NB4 (cell line): Measurements from ENCODE around the gene TUFM.

Experiments
- POLR2A ChIP-seq: IDR thresholded peaks from 2 replicates; pipeline ENCODE4 v1.6.1; 2011; ENCODE audit warnings: mild to moderate bottlenecking; ENCODE audit not compliant: insufficient read length; ENCODE audit errors: extremely low read depth
- TF ChIP-seq, protein P1 (sequence below): IDR thresholded peaks from one replicate; pipeline ENCODE4 v1.5.1; 2012; ENCODE audit warnings: low read depth, low read length

DNA sequence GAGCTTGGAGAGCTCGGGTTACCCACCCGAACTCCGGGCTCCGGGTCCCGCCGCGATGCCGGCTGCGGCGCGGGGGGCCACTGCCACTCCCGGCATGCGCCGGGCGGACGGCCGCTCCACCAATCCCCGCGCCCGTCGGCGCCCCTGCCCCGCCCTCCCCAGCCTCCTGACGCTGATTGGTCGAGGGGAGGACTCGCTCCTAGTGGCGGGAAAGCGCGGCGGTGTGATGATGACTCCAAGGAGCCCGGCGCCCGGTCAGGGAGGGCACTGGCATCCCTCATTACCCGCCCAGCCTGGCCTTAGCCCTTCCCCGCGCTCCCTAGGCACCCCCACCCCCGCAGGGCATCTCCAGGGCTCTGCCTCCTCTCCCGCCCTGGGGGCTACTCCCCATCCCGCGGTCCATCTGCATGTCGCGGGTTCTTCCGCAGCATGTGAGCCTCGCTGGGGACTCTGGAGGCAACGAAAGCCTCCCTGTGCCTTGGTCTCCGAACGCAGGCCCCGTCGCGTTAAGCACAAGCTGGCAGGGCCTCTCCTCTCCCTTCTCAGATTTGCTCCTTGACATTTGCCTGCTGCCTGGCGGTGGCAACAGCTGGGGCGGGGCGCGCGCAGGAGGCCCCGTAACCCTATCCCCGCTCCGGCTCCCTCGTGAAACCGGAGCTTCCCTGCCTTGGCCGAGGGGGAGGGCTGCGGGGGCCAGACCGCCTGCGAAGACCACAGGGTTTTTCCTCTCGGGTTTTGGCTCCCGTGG lies 33.9 kb upstream of the TUFM start:
- TF ChIP-seq, protein P1, sequence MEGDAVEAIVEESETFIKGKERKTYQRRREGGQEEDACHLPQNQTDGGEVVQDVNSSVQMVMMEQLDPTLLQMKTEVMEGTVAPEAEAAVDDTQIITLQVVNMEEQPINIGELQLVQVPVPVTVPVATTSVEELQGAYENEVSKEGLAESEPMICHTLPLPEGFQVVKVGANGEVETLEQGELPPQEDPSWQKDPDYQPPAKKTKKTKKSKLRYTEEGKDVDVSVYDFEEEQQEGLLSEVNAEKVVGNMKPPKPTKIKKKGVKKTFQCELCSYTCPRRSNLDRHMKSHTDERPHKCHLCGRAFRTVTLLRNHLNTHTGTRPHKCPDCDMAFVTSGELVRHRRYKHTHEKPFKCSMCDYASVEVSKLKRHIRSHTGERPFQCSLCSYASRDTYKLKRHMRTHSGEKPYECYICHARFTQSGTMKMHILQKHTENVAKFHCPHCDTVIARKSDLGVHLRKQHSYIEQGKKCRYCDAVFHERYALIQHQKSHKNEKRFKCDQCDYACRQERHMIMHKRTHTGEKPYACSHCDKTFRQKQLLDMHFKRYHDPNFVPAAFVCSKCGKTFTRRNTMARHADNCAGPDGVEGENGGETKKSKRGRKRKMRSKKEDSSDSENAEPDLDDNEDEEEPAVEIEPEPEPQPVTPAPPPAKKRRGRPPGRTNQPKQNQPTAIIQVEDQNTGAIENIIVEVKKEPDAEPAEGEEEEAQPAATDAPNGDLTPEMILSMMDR: no peak
- no peak for TF ChIP-seq POLR2A
